ENCODE measurements around the gene TMEM167A. TPM values are rescaled to one million over a fixed set of nuclear protein-coding genes. Genes with fewer than 3 reads are reported as not detected.

TMEM167A gene
- total RNA-seq, 1 donor from 2014 or later, result 113 TPM

DNA sequence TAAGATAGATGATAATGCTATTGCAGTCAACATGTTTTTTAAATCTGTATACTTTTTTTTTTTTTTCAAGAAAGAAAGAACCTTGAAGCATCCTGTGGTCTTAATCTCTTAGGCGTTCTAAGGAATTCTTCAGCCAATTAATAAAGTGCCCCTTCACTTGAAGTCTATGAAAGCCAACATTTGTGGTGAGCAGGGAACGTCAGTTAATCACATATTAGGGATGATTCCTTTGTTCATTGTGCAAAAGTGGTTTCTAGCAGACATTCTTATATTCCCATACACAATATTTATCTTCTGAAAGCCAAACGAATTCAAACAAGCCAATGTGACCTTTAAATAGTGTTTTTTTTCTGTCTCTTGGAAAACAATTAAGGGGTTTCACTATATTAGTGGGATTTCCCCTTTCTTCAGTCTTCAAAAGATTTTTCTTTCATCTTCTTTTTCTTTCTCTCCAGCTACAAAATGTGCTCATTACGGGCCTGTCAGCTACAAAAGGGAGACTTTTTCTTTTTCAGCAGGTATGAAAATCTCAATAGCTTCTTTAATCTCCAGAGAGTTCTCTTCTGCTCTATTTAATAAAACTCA is 40.1 kb downstream of the TMEM167A start:
- DNase-seq (ENCODE audit: low spot score), result no peak
- TF ChIP-seq, protein P1, sequence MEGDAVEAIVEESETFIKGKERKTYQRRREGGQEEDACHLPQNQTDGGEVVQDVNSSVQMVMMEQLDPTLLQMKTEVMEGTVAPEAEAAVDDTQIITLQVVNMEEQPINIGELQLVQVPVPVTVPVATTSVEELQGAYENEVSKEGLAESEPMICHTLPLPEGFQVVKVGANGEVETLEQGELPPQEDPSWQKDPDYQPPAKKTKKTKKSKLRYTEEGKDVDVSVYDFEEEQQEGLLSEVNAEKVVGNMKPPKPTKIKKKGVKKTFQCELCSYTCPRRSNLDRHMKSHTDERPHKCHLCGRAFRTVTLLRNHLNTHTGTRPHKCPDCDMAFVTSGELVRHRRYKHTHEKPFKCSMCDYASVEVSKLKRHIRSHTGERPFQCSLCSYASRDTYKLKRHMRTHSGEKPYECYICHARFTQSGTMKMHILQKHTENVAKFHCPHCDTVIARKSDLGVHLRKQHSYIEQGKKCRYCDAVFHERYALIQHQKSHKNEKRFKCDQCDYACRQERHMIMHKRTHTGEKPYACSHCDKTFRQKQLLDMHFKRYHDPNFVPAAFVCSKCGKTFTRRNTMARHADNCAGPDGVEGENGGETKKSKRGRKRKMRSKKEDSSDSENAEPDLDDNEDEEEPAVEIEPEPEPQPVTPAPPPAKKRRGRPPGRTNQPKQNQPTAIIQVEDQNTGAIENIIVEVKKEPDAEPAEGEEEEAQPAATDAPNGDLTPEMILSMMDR (IDR thresholded peaks at IDR 0.05), result no peak
- no peaks in the 10 kb centered on the region for H3K9me3 Mint-ChIP-seq (ENCODE audit: low read depth)
- H3K36me3 Mint-ChIP-seq (ENCODE audit: low read depth), result no peaks in the 10 kb centered on the region
- H3K27me3 Mint-ChIP-seq (ENCODE audit: low read depth), result no peaks in the 10 kb centered on the region
- H3K27ac Mint-ChIP-seq (ENCODE audit: unreplicated experiment), result no peak overlapping the region
- peaks cover 1% of the 10 kb centered on the region for H3K4me1 Mint-ChIP-seq (ENCODE audit: low read depth)
- no peak overlapping the region for H3K4me3 Mint-ChIP-seq (ENCODE audit: unreplicated experiment)

DNA sequence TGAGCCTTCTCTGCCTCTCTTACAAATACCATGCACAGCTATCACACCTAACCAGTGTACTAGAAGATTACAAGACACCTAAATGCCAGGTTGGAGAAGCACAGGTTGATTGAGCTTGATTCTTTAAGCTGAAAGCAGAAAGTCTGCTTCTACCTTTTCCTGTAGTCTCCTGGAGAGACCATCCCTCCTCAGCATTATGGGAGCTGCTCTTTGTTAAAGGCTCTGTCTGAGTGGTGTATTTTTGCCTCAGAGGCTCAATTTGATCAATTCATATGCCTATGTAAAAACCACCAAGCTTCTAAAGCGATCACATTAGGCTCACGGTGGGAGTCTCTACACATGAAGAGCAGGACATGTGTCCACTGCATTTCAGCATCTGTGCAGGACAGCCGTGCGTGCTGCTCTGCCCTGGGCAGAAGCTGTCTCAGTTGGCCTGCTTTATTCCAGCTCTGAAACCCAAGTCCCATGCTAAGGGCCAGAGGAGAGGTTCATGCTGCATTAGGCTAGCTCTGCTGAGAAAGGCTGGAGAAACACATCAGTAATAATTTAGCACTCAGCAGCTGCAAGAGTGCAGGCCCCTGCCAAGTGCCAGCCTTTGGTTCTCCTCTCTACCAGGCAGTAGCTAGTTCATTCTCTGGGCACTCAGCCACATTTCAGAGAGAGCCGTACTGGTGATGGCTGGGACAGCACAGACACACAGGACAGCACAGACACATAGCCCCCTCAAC is 41.7 kb downstream of the TMEM167A start:
- Mint-ChIP-seq H3K4me3 (ENCODE audit: unreplicated experiment) (no peak overlapping the region), H3K9me3 (ENCODE audit: low read depth) (no peaks in the 10 kb centered on the region), H3K4me1 (ENCODE audit: low read depth) (peaks cover 3% of the 10 kb centered on the region), H3K27me3 (ENCODE audit: low read depth) (no peaks in the 10 kb centered on the region), H3K36me3 (ENCODE audit: low read depth) (no peaks in the 10 kb centered on the region), H3K27ac (ENCODE audit: unreplicated experiment) (no peak overlapping the region)
- DNase-seq (ENCODE audit: low spot score), result no peak
- TF ChIP-seq, protein P1 (IDR thresholded peaks at IDR 0.05), result no peak

DNA sequence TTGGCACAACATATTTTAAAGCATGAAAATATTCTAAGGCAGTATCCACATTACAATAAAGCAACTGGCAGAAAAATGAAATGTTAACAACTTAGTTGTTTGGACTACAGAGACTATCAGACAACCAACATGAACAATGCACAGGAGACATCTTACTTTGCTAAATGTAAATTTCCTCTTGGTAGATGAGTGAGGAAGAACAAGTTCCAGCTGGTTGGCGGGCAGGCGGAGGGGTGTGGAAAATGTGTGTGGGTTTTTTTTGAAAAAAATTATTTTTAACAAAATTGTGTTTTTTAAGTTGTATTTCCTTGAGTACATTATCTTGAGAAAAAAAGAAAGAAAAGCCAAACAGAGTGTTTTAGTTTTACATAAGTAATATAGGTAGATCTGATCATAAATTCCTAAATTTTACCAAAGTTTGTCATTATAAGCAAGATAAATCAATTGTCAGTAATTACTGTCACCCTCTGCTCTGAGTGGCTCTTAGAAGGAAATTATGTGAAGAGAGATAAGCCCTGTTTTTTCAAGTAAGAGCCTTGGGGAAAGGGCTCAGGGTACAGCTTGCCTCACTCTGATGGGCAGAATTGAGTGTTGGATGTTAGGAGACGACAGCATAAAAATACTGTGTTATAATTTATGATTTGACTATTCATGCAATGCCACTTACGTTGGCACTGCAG is 42.5 kb downstream of the TMEM167A start:
- DNase-seq (ENCODE audit: low spot score), result no peak
- TF ChIP-seq, protein P1 (IDR thresholded peaks at IDR 0.05), result no peak
- H3K9me3 Mint-ChIP-seq (ENCODE audit: low read depth), result no peaks in the 10 kb centered on the region
- no peak overlapping the region for H3K4me3 Mint-ChIP-seq (ENCODE audit: unreplicated experiment)
- H3K27ac Mint-ChIP-seq (ENCODE audit: unreplicated experiment), result no peak overlapping the region
- peaks cover 7% of the 10 kb centered on the region for H3K4me1 Mint-ChIP-seq (ENCODE audit: low read depth)
- H3K27me3 Mint-ChIP-seq (ENCODE audit: low read depth), result no peaks in the 10 kb centered on the region
- H3K36me3 Mint-ChIP-seq (ENCODE audit: low read depth), result no peaks in the 10 kb centered on the region

DNA sequence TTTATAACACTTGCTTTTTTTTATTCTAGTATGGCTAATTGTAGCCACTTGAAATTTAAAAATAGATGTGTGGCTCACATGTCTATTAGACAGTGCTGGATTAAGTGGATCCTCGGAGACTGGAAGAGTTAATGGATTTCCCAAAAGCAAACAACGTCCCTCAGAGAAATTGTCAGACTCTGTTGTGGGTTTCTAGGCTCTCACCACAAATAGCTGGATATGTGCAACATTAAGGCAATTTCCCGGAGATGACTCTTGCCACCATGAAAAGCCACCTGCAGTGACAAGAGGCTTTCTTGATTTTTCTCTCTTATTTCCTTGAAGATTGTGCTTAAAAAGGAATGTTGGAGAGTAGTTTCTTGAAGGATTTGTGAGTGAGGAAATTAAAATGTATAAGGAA is 43.2 kb downstream of the TMEM167A start:
- no peaks in the 10 kb centered on the region for H3K27me3 Mint-ChIP-seq (ENCODE audit: low read depth)
- no peak overlapping the region for H3K27ac Mint-ChIP-seq (ENCODE audit: unreplicated experiment)
- H3K9me3 Mint-ChIP-seq (ENCODE audit: low read depth), result no peaks in the 10 kb centered on the region

DNA sequence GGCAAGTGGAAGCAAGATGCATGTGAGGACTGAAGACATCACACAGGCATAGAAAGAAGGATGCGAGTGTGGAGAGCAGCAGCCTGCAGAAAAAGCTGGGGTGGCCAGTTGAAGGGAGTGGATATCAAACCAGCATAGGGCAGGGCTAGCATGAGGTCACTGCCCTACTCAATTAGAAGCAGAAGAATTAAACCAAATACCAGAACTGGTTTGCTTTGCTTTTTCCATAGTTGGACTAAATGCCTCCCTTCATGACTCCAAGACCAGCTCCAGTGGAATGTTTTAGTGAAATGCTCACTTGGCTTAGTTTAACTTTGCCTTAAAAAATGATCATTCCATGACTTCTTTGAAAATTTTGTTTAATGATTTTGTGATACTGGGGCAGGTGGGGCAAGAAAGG is 45.8 kb downstream of the TMEM167A start:
- TF ChIP-seq, protein P1 (IDR thresholded peaks at IDR 0.05), result no peak
- Mint-ChIP-seq H3K36me3 (ENCODE audit: low read depth) (no peaks in the 10 kb centered on the region), H3K4me3 (ENCODE audit: unreplicated experiment) (no peak overlapping the region), H3K9me3 (ENCODE audit: low read depth) (no peaks in the 10 kb centered on the region), H3K4me1 (ENCODE audit: low read depth) (peaks cover 7% of the 10 kb centered on the region), H3K27me3 (ENCODE audit: low read depth) (no peaks in the 10 kb centered on the region), H3K27ac (ENCODE audit: unreplicated experiment) (no peak overlapping the region)
- DNase-seq (ENCODE audit: low spot score), result no peak

More for the DNA sequence above, 43.2 kb downstream of the TMEM167A start:
- H3K4me1 Mint-ChIP-seq (ENCODE audit: low read depth), result peaks cover 7% of the 10 kb centered on the region
- TF ChIP-seq, protein P1 (IDR thresholded peaks at IDR 0.05), result no peak
- H3K4me3 Mint-ChIP-seq (ENCODE audit: unreplicated experiment), result no peak overlapping the region
- DNase-seq (ENCODE audit: low spot score), result no peak
- no peaks in the 10 kb centered on the region for H3K36me3 Mint-ChIP-seq (ENCODE audit: low read depth)
